SW 1271 (cell line): Measurements from ENCODE around the gene CACNA2D3.

Source experiments
- DNase-seq, 2 experiments: peaks; one replicate each; lab custom pipeline; 2025; lab: John Stamatoyannopoulos, UW

Gene CACNA2D3

GRCh38 chr3:54217828-54218227, 95.5 kb downstream of the CACNA2D3 start:
- DNase-seq = no peak

- DNase-seq = no peak
These were observed 100.0 kb downstream of the CACNA2D3 start for GRCh38 chr3:54222316-54222715.

- DNase-seq = no peak
These were observed 100.7 kb downstream of the CACNA2D3 start for GRCh38 chr3:54223063-54223462.

GRCh38 chr3:54225841-54226528, 103.6 kb downstream of the CACNA2D3 start:
- no peak for DNase-seq

- no peak for DNase-seq
These were observed 106.5 kb downstream of the CACNA2D3 start for GRCh38 chr3:54228806-54229205.

GRCh38 chr3:54232618-54233017, 110.3 kb downstream of the CACNA2D3 start:
- DNase-seq = no peak

- DNase-seq = no peak
These were observed 113.6 kb downstream of the CACNA2D3 start for GRCh38 chr3:54235998-54236397.

- DNase-seq = no peak
These were observed 114.8 kb downstream of the CACNA2D3 start for GRCh38 chr3:54237109-54237508.

GRCh38 chr3:54237788-54238502, 115.6 kb downstream of the CACNA2D3 start:
- DNase-seq = no peak

GRCh38 chr3:54240309-54240708, 118.0 kb downstream of the CACNA2D3 start:
- no peak for DNase-seq

- DNase-seq = no peak
These were observed 120.9 kb downstream of the CACNA2D3 start for GRCh38 chr3:54243056-54243931.

GRCh38 chr3:54243960-54244682, 121.8 kb downstream of the CACNA2D3 start:
- no peak for DNase-seq

- DNase-seq = no peak
These were observed 129.4 kb downstream of the CACNA2D3 start for GRCh38 chr3:54251705-54252104.

GRCh38 chr3:54257125-54257720, 134.9 kb downstream of the CACNA2D3 start:
- DNase-seq = no peak

GRCh38 chr3:54259636-54260035, 137.3 kb downstream of the CACNA2D3 start:
- no peak for DNase-seq

GRCh38 chr3:54261141-54261540, 138.8 kb downstream of the CACNA2D3 start:
- no peak for DNase-seq

GRCh38 chr3:54262541-54262940, 140.2 kb downstream of the CACNA2D3 start:
- DNase-seq = no peak

GRCh38 chr3:54262946-54263345, 140.6 kb downstream of the CACNA2D3 start:
- no peak for DNase-seq

GRCh38 chr3:54264050-54264449, 141.7 kb downstream of the CACNA2D3 start:
- no peak for DNase-seq

GRCh38 chr3:54270816-54271526, 148.6 kb downstream of the CACNA2D3 start:
- DNase-seq = no peak

GRCh38 chr3:54273791-54274190, 151.4 kb downstream of the CACNA2D3 start:
- no peak for DNase-seq
